AG09309 (cell line): ENCODE data around the gene ATP11A.

ENCODE experiments used
- DNase-seq: peaks from one replicate; pipeline ENCODE4 v3.0.0-alpha.2; 2010; ENCODE audit warnings: low read depth
- H3K4me3 ChIP-seq: 2 replicates; pipeline ENCODE4 v1.5.1; 2011; ENCODE audit warnings: mild to moderate bottlenecking, low read depth, low read length, moderate library complexity; ENCODE audit not compliant: control insufficient read depth
- TF ChIP-seq, protein P1 (sequence below): IDR thresholded peaks from 2 replicates; pipeline ENCODE4 v1.5.1; 2011; ENCODE audit warnings: mild to moderate bottlenecking, low read depth, low read length, inconsistent platforms; ENCODE audit not compliant: insufficient read depth, control insufficient read depth; ENCODE audit errors: missing control alignments

The ATP11A gene

GRCh38 chr13:112725346-112726015 lies 35.6 kb downstream of the ATP11A start:
- TF ChIP-seq, protein P1, sequence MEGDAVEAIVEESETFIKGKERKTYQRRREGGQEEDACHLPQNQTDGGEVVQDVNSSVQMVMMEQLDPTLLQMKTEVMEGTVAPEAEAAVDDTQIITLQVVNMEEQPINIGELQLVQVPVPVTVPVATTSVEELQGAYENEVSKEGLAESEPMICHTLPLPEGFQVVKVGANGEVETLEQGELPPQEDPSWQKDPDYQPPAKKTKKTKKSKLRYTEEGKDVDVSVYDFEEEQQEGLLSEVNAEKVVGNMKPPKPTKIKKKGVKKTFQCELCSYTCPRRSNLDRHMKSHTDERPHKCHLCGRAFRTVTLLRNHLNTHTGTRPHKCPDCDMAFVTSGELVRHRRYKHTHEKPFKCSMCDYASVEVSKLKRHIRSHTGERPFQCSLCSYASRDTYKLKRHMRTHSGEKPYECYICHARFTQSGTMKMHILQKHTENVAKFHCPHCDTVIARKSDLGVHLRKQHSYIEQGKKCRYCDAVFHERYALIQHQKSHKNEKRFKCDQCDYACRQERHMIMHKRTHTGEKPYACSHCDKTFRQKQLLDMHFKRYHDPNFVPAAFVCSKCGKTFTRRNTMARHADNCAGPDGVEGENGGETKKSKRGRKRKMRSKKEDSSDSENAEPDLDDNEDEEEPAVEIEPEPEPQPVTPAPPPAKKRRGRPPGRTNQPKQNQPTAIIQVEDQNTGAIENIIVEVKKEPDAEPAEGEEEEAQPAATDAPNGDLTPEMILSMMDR, result no peak
- no peak for DNase-seq
- no peak overlapping the region for H3K4me3 ChIP-seq

DNA sequence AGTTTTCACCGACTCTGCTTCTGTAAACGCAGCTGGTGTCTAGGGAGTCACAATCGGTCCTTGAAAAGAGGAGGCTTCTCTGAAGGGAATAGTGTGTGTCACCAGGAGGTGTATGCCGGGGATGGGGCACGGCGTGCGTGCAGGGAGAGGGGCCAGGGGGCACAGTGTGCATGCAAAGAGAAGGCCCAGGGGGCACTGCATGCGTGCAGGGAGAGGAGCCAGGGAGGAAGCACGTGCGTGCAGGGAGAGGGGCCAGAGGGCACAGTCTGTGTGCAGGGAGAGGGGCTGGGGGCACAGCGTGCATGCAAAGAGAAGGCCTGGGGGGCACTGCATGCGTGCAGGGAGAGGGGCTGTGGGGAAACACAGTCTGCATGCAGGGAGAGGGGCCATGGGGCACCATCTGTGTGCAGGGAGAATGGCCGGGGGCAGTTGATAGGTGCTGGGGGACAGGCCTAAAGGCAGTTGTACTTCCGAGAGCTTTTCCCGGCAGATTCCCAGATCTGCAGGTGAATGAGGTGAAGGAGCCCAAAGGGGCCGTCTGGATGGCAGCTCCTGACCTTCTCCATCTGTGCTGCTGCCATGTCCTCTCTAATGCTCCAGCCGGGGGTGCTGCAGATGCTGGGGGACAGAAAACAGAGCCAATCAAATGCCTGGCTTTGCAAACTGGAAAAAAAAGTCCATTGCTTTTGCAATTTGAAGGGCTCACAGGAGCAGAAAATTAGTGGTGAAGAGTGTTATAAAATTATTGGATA lies 36.4 kb downstream of the ATP11A start:
- no peak for DNase-seq
- H3K4me3 ChIP-seq, result no peak overlapping the region
- TF ChIP-seq, protein P1, result no peak

GRCh38 chr13:112727581-112727980 lies 37.7 kb downstream of the ATP11A start:
- no peak overlapping the region for H3K4me3 ChIP-seq
- no peak for DNase-seq
- TF ChIP-seq, protein P1, result no peak

- no peak overlapping the region for H3K4me3 ChIP-seq
- TF ChIP-seq, protein P1, result no peak
- DNase-seq, result no peak
These were observed 38.7 kb downstream of the ATP11A start for GRCh38 chr13:112728375-112729126.

DNA sequence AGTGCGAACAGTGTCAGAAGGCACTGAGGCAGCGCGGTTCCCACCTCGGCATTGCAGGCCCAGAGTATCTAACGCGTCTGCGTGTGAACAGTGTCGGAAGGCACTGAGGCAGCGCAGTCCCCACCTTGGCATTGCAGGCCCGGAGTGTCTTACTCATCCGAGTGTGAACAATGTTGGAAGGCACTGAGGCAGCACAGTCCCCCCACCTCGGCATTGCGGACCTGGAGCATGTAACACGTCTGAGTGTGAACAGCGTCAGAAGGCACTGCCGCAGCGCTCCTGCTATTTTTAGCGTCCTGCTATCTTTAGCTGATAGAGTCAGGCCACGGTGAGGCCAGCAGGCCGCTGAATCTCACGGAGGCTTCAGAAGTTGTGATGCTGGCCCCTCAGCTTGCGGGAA lies 39.6 kb downstream of the ATP11A start:
- no peak for DNase-seq
- H3K4me3 ChIP-seq, result no peak overlapping the region
- TF ChIP-seq, protein P1, result no peak

- TF ChIP-seq, protein P1, result no peak
- DNase-seq, result no peak
- no peak overlapping the region for H3K4me3 ChIP-seq
These were observed 40.4 kb downstream of the ATP11A start for GRCh38 chr13:112730157-112730671.
